PFSK-1 (cell line): ENCODE measurements around the gene PHF13.

Source experiments
- POLR2AphosphoS5 ChIP-seq: IDR thresholded peaks from 2 replicates; pipeline ENCODE4 v1.6.1; 2012; ENCODE audit warnings: low read depth, mild to moderate bottlenecking, control low read depth, low read length, moderate library complexity
- SIN3A ChIP-seq: IDR thresholded peaks from 2 replicates; pipeline ENCODE4 v1.6.1; 2012; ENCODE audit warnings: mild to moderate bottlenecking, low read length, moderate library complexity, borderline replicate concordance; ENCODE audit not compliant: insufficient read depth
- TAF1 ChIP-seq: IDR thresholded peaks from 2 replicates; pipeline ENCODE4 v1.6.1; 2012; ENCODE audit warnings: low read length, control low read depth, borderline replicate concordance; ENCODE audit not compliant: insufficient read depth

GRCh38 chr1:6660415-6661049 is 47.0 kb downstream of the PHF13 start:
- TF ChIP-seq SIN3A (no peak), POLR2AphosphoS5 (no peak), TAF1 (no peak)
